GM19328 (cell line): ENCODE measurements around the gene USP15.

Source experiments
- ATAC-seq: cut with Tn5 transposase; IDR thresholded peaks from one replicate; pipeline ENCODE4 v1.9.1; 2021; ENCODE audit warnings: mild to moderate bottlenecking, moderate library complexity; ENCODE audit not compliant: unreplicated experiment

Gene USP15

GRCh38 chr12:62279058-62279457 lies 18.9 kb downstream of the USP15 start:
- ATAC-seq, result no peak

GRCh38 chr12:62279961-62280360 lies 19.8 kb downstream of the USP15 start:
- no peak for ATAC-seq

- no peak for ATAC-seq
These were observed 22.0 kb downstream of the USP15 start for GRCh38 chr12:62282057-62282774.

- no peak for ATAC-seq
These were observed 24.5 kb downstream of the USP15 start for GRCh38 chr12:62284749-62285148.

GRCh38 chr12:62285284-62285683 lies 25.1 kb downstream of the USP15 start:
- ATAC-seq, result no peak

GRCh38 chr12:62288328-62288727 lies 28.1 kb downstream of the USP15 start:
- ATAC-seq, result no peak

GRCh38 chr12:62290846-62291245 lies 30.6 kb downstream of the USP15 start:
- ATAC-seq, result no peak

GRCh38 chr12:62291864-62292760 lies 31.9 kb downstream of the USP15 start:
- ATAC-seq, result no peak

GRCh38 chr12:62292761-62293344 lies 32.6 kb downstream of the USP15 start:
- no peak for ATAC-seq

- no peak for ATAC-seq
These were observed 34.2 kb downstream of the USP15 start for GRCh38 chr12:62294378-62294777.

- ATAC-seq, result no peak
These were observed 35.8 kb downstream of the USP15 start for GRCh38 chr12:62296001-62296400.

- no peak for ATAC-seq
These were observed 37.1 kb downstream of the USP15 start for GRCh38 chr12:62297321-62297720.

GRCh38 chr12:62299617-62300016 lies 39.4 kb downstream of the USP15 start:
- ATAC-seq, result no peak

GRCh38 chr12:62301080-62301798 lies 41.0 kb downstream of the USP15 start:
- ATAC-seq, result no peak

GRCh38 chr12:62301799-62302133 lies 41.6 kb downstream of the USP15 start:
- ATAC-seq, result no peak

GRCh38 chr12:62304560-62304959 lies 44.4 kb downstream of the USP15 start:
- no peak for ATAC-seq

- ATAC-seq, result no peak
These were observed 45.6 kb downstream of the USP15 start for GRCh38 chr12:62305778-62306177.

GRCh38 chr12:62306569-62307530 lies 46.6 kb downstream of the USP15 start:
- ATAC-seq, result no peak

GRCh38 chr12:62308201-62308600 lies 48.0 kb downstream of the USP15 start:
- ATAC-seq, result no peak

- ATAC-seq, result no peak
These were observed 53.6 kb downstream of the USP15 start for GRCh38 chr12:62313727-62314380.
